Measurements from ENCODE around the gene HTRA3. TPM values are rescaled to one million over a fixed set of nuclear protein-coding genes. Genes with fewer than 3 reads are reported as not detected.

HTRA3 gene
- total and polyA plus RNA-seq, 7 experiments from 2014 or later = not detected

DNA sequence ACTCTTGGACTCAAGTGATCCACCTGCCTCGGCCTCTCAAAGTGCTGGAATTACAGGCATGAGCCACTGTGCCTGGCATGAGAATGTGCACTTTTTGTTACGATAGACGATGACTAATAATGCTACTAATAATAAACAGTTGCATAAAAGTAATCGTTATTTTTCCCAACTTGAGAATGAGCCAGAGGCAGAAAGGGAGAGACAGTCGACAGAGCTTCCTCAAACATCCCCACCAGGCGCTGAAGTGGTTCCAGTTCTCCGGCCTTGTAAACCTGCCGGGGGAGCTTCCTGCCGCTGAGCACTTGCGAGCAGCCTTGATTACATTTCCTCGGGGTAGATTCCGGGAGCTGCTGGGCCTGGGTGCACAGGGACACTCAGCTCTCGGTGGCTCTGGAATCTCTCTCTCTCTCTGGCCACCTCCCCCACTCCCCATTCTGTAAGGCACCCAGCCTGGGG is 8.9 kb upstream of the HTRA3 start:
- H3K4me3 Mint-ChIP-seq = no peak overlapping the region
- Histone ChIP-seq H3K4me1 (ENCODE audit: control insufficient read depth in 2 of 2, insufficient read depth in 2 of 2, low read length in 2 of 2) (no peaks in the 10 kb centered on the region), H3K36me3 (ENCODE audit: control insufficient read depth in 2 of 3, insufficient read depth in 3 of 3, low read length in 3 of 3) (no peaks in the 10 kb centered on the region), H3K27ac (ENCODE audit: low read depth, low read length) (no peak overlapping the region), H3K9me3 (ENCODE audit: control insufficient read depth in 2 of 3, low read length in 3 of 3) (no peaks in the 10 kb centered on the region), H3K27me3 (ENCODE audit: control insufficient read depth in 2 of 2, insufficient read depth in 2 of 2, low read length in 2 of 2) (no peaks in the 10 kb centered on the region), H3K4me3 (ENCODE audit: low read length) (no peak overlapping the region)
- CTCF ChIA-PET = no interaction called here
- no peaks in the 10 kb centered on the region for H3K36me3 Mint-ChIP-seq
- POLR2A ChIA-PET = no interaction called here
- peaks cover 0 to 10% (median 0%) of the 10 kb centered on the region in 5 donors for H3K27me3 Mint-ChIP-seq
- H3K4me1 Mint-ChIP-seq = peaks cover 0 to 8% (median 0%) of the 10 kb centered on the region in 7 donors
- ATAC-seq = no peak
- peaks cover 0 to 5% (median 0%) of the 10 kb centered on the region in 11 donors for H3K9me3 Mint-ChIP-seq
- no peak for DNase-seq
- no peak overlapping the region for H3K27ac Mint-ChIP-seq
- intact Hi-C loops (cut with micrococcal nuclease) = no loop called here

DNA sequence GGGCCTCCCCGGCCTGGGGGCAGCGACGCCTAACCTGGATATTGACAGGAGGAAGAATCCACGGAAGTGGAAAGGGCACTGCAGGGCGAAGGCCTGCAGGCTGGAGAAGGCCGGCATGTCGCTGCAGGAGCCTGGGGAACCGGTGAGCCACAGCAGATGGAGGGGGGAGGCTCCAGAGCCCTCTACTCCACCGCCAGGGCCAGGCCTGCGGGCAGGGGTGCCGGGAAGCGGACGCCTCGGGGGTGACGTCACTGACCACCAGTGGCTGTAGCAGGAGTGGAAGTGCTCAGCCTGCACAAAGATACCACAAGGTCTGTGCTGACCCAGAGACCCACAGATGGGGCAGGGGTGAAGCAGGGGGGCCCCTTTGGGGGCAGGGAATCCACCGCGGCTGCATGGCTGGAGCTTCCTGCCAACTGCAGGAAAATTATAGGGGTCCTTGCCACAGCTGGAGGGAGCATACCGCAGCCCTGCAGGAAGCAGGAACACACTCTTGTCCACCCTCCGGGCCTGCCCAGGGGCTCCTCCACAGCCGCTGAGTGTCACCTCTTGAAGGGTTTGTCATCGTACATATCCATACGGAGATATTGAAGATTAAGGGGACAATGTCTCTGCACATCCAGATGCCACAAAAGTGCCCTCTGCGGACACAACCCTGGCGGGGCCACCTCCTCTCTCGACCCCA is 7.6 kb upstream of the HTRA3 start:
- no peaks in the 10 kb centered on the region for H3K27me3 ChIP-seq (ENCODE audit: control insufficient read depth in 2 of 2, insufficient read depth in 2 of 2, low read length in 2 of 2)
- CTCF ChIA-PET = no interaction called here
- no peak for DNase-seq
- no peak overlapping the region for H3K4me3 Mint-ChIP-seq
- H3K4me1 Mint-ChIP-seq = peaks cover 0 to 8% (median 0%) of the 10 kb centered on the region in 7 donors
- no peak overlapping the region for H3K4me3 ChIP-seq (ENCODE audit: low read length)
- no peak overlapping the region for H3K27ac ChIP-seq (ENCODE audit: low read depth, low read length)
- peaks cover 0 to 5% (median 0%) of the 10 kb centered on the region in 11 donors for H3K9me3 Mint-ChIP-seq
- H3K36me3 Mint-ChIP-seq = no peaks in the 10 kb centered on the region
- H3K36me3 ChIP-seq (ENCODE audit: control insufficient read depth in 2 of 3, insufficient read depth in 3 of 3, low read length in 3 of 3) = no peaks in the 10 kb centered on the region
- POLR2A ChIA-PET = no interaction called here
- intact Hi-C loops (cut with micrococcal nuclease) = no loop called here
- no peak overlapping the region for H3K27ac Mint-ChIP-seq
- peak; percentile 62 for ATAC-seq
- H3K4me1 ChIP-seq (ENCODE audit: control insufficient read depth in 2 of 2, insufficient read depth in 2 of 2, low read length in 2 of 2) = no peaks in the 10 kb centered on the region
- peaks cover 0 to 13% (median 0%) of the 10 kb centered on the region in 5 donors for H3K27me3 Mint-ChIP-seq
- no peaks in the 10 kb centered on the region for H3K9me3 ChIP-seq (ENCODE audit: control insufficient read depth in 2 of 3, low read length in 3 of 3)

- H3K27ac Mint-ChIP-seq = no peak overlapping the region
- CTCF ChIA-PET = no interaction called here
- H3K9me3 Mint-ChIP-seq = peaks cover 0 to 5% (median 0%) of the 10 kb centered on the region in 11 donors
- H3K27ac ChIP-seq (ENCODE audit: low read depth, low read length) = no peak overlapping the region
- H3K4me3 ChIP-seq (ENCODE audit: low read length) = no peak overlapping the region
- ATAC-seq (no peak), DNase-seq (no peak)
- H3K36me3 Mint-ChIP-seq = no peaks in the 10 kb centered on the region
- H3K9me3 ChIP-seq (ENCODE audit: control insufficient read depth in 2 of 3, low read length in 3 of 3) = no peaks in the 10 kb centered on the region
- peaks cover 0 to 8% (median 0%) of the 10 kb centered on the region in 7 donors for H3K4me1 Mint-ChIP-seq
- no peaks in the 10 kb centered on the region for H3K27me3 ChIP-seq (ENCODE audit: control insufficient read depth in 2 of 2, insufficient read depth in 2 of 2, low read length in 2 of 2)
- H3K4me3 Mint-ChIP-seq = no peak overlapping the region
- H3K36me3 ChIP-seq (ENCODE audit: control insufficient read depth in 2 of 3, insufficient read depth in 3 of 3, low read length in 3 of 3) = no peaks in the 10 kb centered on the region
- H3K27me3 Mint-ChIP-seq = peaks cover 0 to 13% (median 0%) of the 10 kb centered on the region in 5 donors
- H3K4me1 ChIP-seq (ENCODE audit: control insufficient read depth in 2 of 2, insufficient read depth in 2 of 2, low read length in 2 of 2) = no peaks in the 10 kb centered on the region
- intact Hi-C loops (cut with micrococcal nuclease) = no loop called here
- POLR2A ChIA-PET = no interaction called here
Measured at GRCh38 chr4:8262637-8263322, 6.8 kb upstream of the HTRA3 start.

GRCh38 chr4:8263397-8263796 is 6.2 kb upstream of the HTRA3 start:
- Histone ChIP-seq H3K36me3 (ENCODE audit: control insufficient read depth in 2 of 3, insufficient read depth in 3 of 3, low read length in 3 of 3) (no peaks in the 10 kb centered on the region), H3K9me3 (ENCODE audit: control insufficient read depth in 2 of 3, low read length in 3 of 3) (no peaks in the 10 kb centered on the region), H3K27ac (ENCODE audit: low read depth, low read length) (no peak overlapping the region), H3K27me3 (ENCODE audit: control insufficient read depth in 2 of 2, insufficient read depth in 2 of 2, low read length in 2 of 2) (no peaks in the 10 kb centered on the region), H3K4me3 (ENCODE audit: low read length) (no peak overlapping the region), H3K4me1 (ENCODE audit: control insufficient read depth in 2 of 2, insufficient read depth in 2 of 2, low read length in 2 of 2) (no peaks in the 10 kb centered on the region)
- peaks cover 0 to 5% (median 0%) of the 10 kb centered on the region in 11 donors for H3K9me3 Mint-ChIP-seq
- intact Hi-C loops (cut with micrococcal nuclease) = no loop called here
- peaks cover 0 to 8% (median 0%) of the 10 kb centered on the region in 7 donors for H3K4me1 Mint-ChIP-seq
- no peak overlapping the region for H3K4me3 Mint-ChIP-seq
- peak overlapping the region in 3 of 9 donors; percentile 4 to 50 (median 15) for H3K27ac Mint-ChIP-seq
- ATAC-seq (no peak), DNase-seq (no peak)
- peaks cover under 1 to 16% (median 2%) of the 10 kb centered on the region in 5 donors for H3K27me3 Mint-ChIP-seq
- H3K36me3 Mint-ChIP-seq = no peaks in the 10 kb centered on the region
- CTCF ChIA-PET = no interaction called here
- POLR2A ChIA-PET = no interaction called here

DNA sequence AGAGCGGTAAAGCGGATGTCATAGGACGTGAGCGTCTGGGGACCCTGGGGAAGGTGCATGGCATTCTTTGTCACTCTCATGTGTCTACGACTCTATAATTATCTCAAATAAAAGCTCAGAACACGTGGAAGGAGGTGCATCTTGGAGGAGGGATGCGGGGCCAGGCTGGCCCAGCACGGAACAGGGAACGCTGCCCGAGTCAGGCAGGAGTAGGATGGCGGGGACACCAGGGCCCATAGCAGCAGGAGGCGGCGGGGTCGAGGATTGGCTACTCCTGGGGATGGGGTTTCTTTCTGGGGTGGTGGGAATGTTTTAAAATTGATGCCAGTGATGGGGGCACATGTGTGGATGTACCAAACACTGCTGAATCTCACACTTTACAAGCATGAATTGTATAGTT is 5.4 kb upstream of the HTRA3 start:
- no peaks in the 10 kb centered on the region for H3K36me3 ChIP-seq (ENCODE audit: control insufficient read depth in 2 of 3, insufficient read depth in 3 of 3, low read length in 3 of 3)
- no peaks in the 10 kb centered on the region for H3K27me3 ChIP-seq (ENCODE audit: control insufficient read depth in 2 of 2, insufficient read depth in 2 of 2, low read length in 2 of 2)
- H3K9me3 ChIP-seq (ENCODE audit: control insufficient read depth in 2 of 3, low read length in 3 of 3) = no peaks in the 10 kb centered on the region
- DNase-seq (no peak), ATAC-seq (no peak)
- Mint-ChIP-seq H3K36me3 (no peaks in the 10 kb centered on the region), H3K4me3 (no peak overlapping the region), H3K27ac (no peak overlapping the region), H3K4me1 (peaks cover 0 to 8% (median 0%) of the 10 kb centered on the region in 7 donors), H3K27me3 (peaks cover 7 to 23% (median 9%) of the 10 kb centered on the region in 5 donors), H3K9me3 (peaks cover 0 to 5% (median 0%) of the 10 kb centered on the region in 11 donors)
- ChIA-PET CTCF (no interaction called here), POLR2A (no interaction called here)
- H3K27ac ChIP-seq (ENCODE audit: low read depth, low read length) = no peak overlapping the region
- intact Hi-C loops (cut with micrococcal nuclease) = no loop called here
- no peaks in the 10 kb centered on the region for H3K4me1 ChIP-seq (ENCODE audit: control insufficient read depth in 2 of 2, insufficient read depth in 2 of 2, low read length in 2 of 2)
- no peak overlapping the region for H3K4me3 ChIP-seq (ENCODE audit: low read length)

DNA sequence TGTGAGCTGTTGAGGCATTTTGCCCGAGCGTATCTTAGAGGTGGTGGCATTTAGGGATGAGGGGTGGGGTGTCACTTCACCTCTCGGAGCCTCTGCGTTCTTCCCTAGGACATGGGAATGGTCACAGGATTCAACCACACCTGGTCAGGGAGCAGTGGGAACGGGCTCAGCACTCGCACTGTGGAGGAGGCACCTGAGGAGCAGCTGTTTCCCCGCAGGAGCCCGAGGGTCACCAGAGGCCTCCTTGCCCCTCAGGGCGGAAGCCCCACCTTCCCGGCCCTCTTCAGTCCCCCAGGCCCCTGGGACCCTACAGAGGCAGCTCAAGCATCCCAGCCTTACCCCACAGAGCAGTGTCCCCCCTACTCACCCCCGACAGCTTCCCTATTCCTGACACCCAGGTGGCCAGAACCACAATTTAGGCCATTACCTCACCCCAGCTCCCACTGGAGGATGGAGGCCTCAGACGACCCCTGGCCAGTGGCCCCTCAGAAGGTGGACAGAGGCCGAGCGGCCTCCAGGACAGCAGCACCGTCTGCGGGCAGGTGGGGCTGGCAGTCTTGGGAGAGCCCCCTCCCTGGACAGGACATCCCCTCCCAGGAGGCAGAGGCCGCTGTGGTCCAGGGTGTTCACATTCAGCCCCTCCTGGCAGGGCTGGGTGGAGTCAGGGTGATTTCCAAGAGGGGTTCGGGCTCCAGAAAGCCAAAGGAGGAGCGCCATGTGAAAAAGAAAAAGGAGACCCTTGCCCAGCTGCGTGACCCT is 4.2 kb upstream of the HTRA3 start:
- Mint-ChIP-seq H3K36me3 (no peaks in the 10 kb centered on the region), H3K9me3 (peaks cover 0 to 5% (median 0%) of the 10 kb centered on the region in 11 donors), H3K4me3 (no peak overlapping the region), H3K27me3 (peaks cover 10 to 20% (median 11%) of the 10 kb centered on the region in 5 donors), H3K4me1 (peaks cover 0 to 8% (median 0%) of the 10 kb centered on the region in 7 donors), H3K27ac (no peak overlapping the region)
- H3K36me3 ChIP-seq (ENCODE audit: control insufficient read depth in 2 of 3, insufficient read depth in 3 of 3, low read length in 3 of 3) = no peaks in the 10 kb centered on the region
- ATAC-seq (no peak), DNase-seq (no peak)
- CTCF ChIA-PET = interaction anchor here (0.6 kb wide), 1 partner anchor 137 kb away, joined by 3 read pairs; no protein-coding TSS in a partner anchor
- H3K4me3 ChIP-seq (ENCODE audit: low read length) = no peak overlapping the region
- POLR2A ChIA-PET = no interaction called here
- no peaks in the 10 kb centered on the region for H3K9me3 ChIP-seq (ENCODE audit: control insufficient read depth in 2 of 3, low read length in 3 of 3)
- H3K27ac ChIP-seq (ENCODE audit: low read depth, low read length) = no peak overlapping the region
- H3K27me3 ChIP-seq (ENCODE audit: control insufficient read depth in 2 of 2, insufficient read depth in 2 of 2, low read length in 2 of 2) = no peaks in the 10 kb centered on the region
- intact Hi-C loops (cut with micrococcal nuclease) = no loop called here
- H3K4me1 ChIP-seq (ENCODE audit: control insufficient read depth in 2 of 2, insufficient read depth in 2 of 2, low read length in 2 of 2) = no peaks in the 10 kb centered on the region
